Nephron (organoid): ENCODE data around the gene HDAC4.
A peak's percentile ranks its signal among the peaks of the same experiment; 100 is the strongest.

Source experiments
- H3K27ac Mint-ChIP-seq, 3 experiments: 2 replicates each; pipeline ENCODE4 v1.8.0; 2020; ENCODE audit warnings: mixed read lengths in 3 of 3, mild to moderate bottlenecking in 2 of 3, moderate library complexity in 1 of 3
- H3K27me3 Mint-ChIP-seq: 2 replicates; pipeline ENCODE4 v1.8.0; 2021; ENCODE audit warnings: low read depth, mild to moderate bottlenecking, moderate library complexity, mixed read lengths
- H3K36me3 Mint-ChIP-seq: 2 replicates; pipeline ENCODE4 v1.8.0; 2020; ENCODE audit warnings: low read depth, mixed read lengths
- H3K4me1 Mint-ChIP-seq: 2 replicates; pipeline ENCODE4 v1.8.0; 2020; ENCODE audit warnings: mixed read lengths
- H3K4me3 Mint-ChIP-seq, 3 experiments: 2 replicates each; pipeline ENCODE4 v1.8.0; 2020; ENCODE audit warnings: mild to moderate bottlenecking in 3 of 3, mixed read lengths in 3 of 3, moderate library complexity in 2 of 3
- H3K9me3 Mint-ChIP-seq: 2 replicates; pipeline ENCODE4 v1.8.0; 2020; ENCODE audit warnings: mixed read lengths
- CTCF ChIP-seq, 3 experiments: fragments of 200-600 bp; sonication (generic); IDR thresholded peaks; one replicate each; pipeline ENCODE4 v1.5.0; 2021; ENCODE audit warnings: antibody characterized with exemption in 3 of 3; ENCODE audit not compliant: unreplicated experiment in 3 of 3

HDAC4 gene

GRCh38 chr2:239024226-239024625 is 376.6 kb downstream of the HDAC4 start:
- Mint-ChIP-seq H3K27me3 (peaks cover 17% of the 10 kb centered on the region), H3K27ac (peak overlapping the region in 2 of 3 experiments; percentile 96 to 98), H3K36me3 (no peaks in the 10 kb centered on the region), H3K4me3 (no peak overlapping the region), H3K4me1 (peaks cover 54% of the 10 kb centered on the region), H3K9me3 (no peaks in the 10 kb centered on the region)
- no peak for TF ChIP-seq CTCF (IDR thresholded peaks at IDR 0.05; ENCODE audit: unreplicated experiment in 3 of 3)

- H3K27me3 Mint-ChIP-seq: peaks cover 17% of the 10 kb centered on the region
- peak overlapping the region; percentile 40 to 96 (median 69) for H3K27ac Mint-ChIP-seq
- no peak overlapping the region for H3K4me3 Mint-ChIP-seq
- H3K36me3 Mint-ChIP-seq: no peaks in the 10 kb centered on the region
- H3K4me1 Mint-ChIP-seq: peaks cover 60% of the 10 kb centered on the region
- H3K9me3 Mint-ChIP-seq: no peaks in the 10 kb centered on the region
- no peak for TF ChIP-seq CTCF (IDR thresholded peaks at IDR 0.05; ENCODE audit: unreplicated experiment in 3 of 3)
Measured at GRCh38 chr2:239022437-239023260, 378.2 kb downstream of the HDAC4 start.

GRCh38 chr2:239021651-239022436 is 379.0 kb downstream of the HDAC4 start:
- no peak for TF ChIP-seq CTCF (IDR thresholded peaks at IDR 0.05; ENCODE audit: unreplicated experiment in 3 of 3)
- Mint-ChIP-seq H3K9me3 (no peaks in the 10 kb centered on the region), H3K4me3 (no peak overlapping the region), H3K36me3 (no peaks in the 10 kb centered on the region), H3K4me1 (peaks cover 55% of the 10 kb centered on the region), H3K27ac (peak overlapping the region in 2 of 3 experiments; percentile 69 to 96), H3K27me3 (peaks cover 17% of the 10 kb centered on the region)

GRCh38 chr2:239021224-239021623 is 379.6 kb downstream of the HDAC4 start:
- H3K36me3 Mint-ChIP-seq: no peaks in the 10 kb centered on the region
- no peak for TF ChIP-seq CTCF (IDR thresholded peaks at IDR 0.05; ENCODE audit: unreplicated experiment in 3 of 3)
- no peak overlapping the region for H3K4me3 Mint-ChIP-seq
- H3K9me3 Mint-ChIP-seq: no peaks in the 10 kb centered on the region
- H3K27me3 Mint-ChIP-seq: peaks cover 11% of the 10 kb centered on the region
- H3K4me1 Mint-ChIP-seq: peaks cover 50% of the 10 kb centered on the region
- peak overlapping the region in 2 of 3 experiments; percentile 45 to 96 for H3K27ac Mint-ChIP-seq

- Mint-ChIP-seq H3K9me3 (no peaks in the 10 kb centered on the region), H3K4me1 (peaks cover 50% of the 10 kb centered on the region), H3K36me3 (no peaks in the 10 kb centered on the region), H3K27me3 (peaks cover 15% of the 10 kb centered on the region), H3K4me3 (no peak overlapping the region), H3K27ac (peak overlapping the region in 2 of 3 experiments; percentile 53 to 57)
- TF ChIP-seq CTCF (IDR thresholded peaks at IDR 0.05; ENCODE audit: unreplicated experiment in 3 of 3): no peak
Measured at GRCh38 chr2:239020541-239021041, 380.2 kb downstream of the HDAC4 start.
